Inferior parietal cortex (tissue), 1 donor: Measurements from ENCODE around the gene KRT79.
A peak's percentile ranks its signal among the peaks of the same experiment; 100 is the strongest.
"Not testable (repeated sequence)": the region's sequence is repeated elsewhere in the genome, so short reads cannot be mapped to it uniquely, and the experiment has no call there.

ENCODE experiments used
- DNase-seq: peaks from one replicate; pipeline ENCODE4 v3.0.0-alpha.2; 2016; ENCODE audit errors: extremely low spot score

KRT79 gene

GRCh38 chr12:52806821-52807543, 27.1 kb downstream of the KRT79 start:
- DNase-seq = no peak

DNA sequence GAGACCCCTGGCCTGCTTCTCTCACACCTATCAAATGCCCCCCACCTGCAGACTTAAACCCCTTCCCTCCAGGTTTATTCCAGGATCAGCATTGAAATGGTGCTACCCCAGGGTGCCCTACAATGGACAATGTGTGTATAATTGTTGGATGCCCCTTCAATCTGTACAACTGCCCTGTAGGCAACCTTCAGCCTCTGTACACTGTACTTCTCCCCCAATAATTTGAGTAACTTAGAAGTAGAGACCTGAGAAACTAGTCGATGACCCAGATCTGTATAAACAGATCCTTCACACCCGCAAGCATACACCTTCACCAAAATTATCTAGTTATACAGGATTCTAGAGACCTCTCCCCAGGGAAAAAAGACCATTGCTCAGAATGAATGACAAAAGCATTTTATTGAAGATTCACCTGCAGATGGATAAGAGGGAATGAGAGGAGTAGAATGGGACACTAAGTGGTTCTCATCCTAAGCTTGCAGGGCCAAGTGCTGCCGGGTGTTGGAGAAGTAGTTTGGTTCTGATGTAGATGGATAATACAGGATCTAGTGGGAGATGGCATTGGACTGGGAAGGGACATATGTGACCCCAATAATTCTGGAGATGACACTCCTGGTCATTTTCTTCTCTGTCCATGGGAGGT, 27.8 kb downstream of the KRT79 start:
- DNase-seq = no peak

- DNase-seq = no peak
Observed at GRCh38 chr12:52805739-52806138, 28.4 kb downstream of the KRT79 start.

DNA sequence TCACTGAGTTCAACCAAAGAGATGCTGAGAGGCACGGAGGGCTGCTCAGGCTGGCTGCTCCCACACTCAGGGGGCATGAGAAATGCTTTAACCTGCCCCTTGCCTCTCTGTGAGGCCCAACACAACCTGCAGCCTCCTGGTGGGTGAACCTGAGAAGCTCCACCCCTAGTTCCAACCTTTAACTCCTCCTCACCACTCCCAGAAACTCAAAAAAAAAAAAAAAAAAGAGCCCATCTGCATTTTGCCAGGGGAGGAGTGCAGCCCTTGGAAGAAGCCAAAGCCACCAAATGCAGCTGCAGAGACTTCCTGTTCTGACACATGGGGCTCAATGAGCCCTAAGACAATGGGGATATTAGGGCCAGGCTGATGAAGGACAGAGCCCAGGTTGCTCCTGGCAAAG, 29.1 kb downstream of the KRT79 start:
- no peak for DNase-seq

- DNase-seq = no peak
Observed at GRCh38 chr12:52802442-52802841, 31.7 kb downstream of the KRT79 start.

- no peak for DNase-seq
Observed at GRCh38 chr12:52801773-52802172, 32.3 kb downstream of the KRT79 start.

- no peak for DNase-seq
Observed at GRCh38 chr12:52800259-52800917, 33.7 kb downstream of the KRT79 start.

DNA sequence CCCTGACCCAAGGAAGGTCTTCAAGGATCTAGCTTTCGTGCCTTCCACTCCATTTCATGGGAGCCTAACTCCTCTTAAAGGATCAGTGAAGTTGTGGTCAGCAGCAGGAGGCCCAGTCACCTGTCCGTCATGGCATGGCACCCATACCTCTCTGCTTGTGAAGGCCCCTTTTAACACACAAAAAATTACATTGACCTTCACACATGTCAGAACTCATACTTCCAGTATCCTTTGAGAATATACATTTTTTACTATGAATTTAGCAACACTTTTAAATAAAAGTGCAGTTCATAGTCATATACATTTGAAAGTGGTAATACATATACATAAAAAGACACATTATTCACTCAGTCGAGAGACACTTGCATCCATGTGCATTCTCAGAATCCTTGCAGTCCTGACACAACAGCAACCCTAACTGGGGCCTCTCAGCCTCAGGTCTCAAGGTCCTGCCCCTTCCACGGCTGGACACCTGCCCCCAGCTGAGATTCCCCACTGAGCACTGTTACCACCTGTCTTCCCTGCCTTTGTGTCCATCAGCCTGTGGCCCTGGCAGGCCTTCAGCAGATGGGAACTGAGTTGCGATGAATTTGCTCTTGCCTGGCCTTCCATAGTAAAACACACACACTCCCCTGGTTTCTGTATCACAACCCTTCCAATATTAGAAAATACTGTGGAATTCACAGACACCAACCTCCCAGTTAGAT, 34.5 kb downstream of the KRT79 start:
- no peak for DNase-seq

GRCh38 chr12:52798671-52799504, 35.2 kb downstream of the KRT79 start:
- DNase-seq = no peak

DNA sequence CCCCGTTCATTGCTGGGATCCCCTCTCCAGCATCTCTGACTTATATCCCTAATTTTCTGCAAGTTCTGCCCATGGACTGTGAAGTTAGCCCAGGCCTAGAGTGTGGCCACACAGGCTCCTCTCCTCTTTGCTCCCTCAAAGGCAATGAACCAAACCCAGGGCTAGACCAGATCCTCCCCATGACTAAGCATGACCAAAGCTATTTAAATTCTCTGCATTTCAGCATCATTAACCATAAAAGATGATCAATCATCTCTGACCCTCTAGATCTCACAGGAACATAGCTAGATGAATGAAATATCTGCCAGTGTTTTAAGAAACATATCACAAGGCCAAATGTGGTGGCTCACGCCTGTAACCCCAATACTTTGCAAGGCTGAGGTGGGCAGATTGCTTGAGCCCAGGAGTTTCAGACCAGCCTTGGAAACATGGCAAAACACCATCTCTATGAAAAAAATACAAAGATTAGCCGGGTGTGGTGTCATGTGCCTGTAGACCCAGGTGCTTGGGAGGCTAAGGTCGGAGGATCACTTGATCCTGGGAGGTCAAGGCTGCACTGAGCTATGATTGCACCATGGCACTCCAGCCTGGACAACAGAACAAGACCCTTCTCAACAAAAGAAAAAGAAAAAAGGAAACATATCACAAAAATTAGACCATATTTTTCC, 36.0 kb downstream of the KRT79 start:
- no peak for DNase-seq

DNA sequence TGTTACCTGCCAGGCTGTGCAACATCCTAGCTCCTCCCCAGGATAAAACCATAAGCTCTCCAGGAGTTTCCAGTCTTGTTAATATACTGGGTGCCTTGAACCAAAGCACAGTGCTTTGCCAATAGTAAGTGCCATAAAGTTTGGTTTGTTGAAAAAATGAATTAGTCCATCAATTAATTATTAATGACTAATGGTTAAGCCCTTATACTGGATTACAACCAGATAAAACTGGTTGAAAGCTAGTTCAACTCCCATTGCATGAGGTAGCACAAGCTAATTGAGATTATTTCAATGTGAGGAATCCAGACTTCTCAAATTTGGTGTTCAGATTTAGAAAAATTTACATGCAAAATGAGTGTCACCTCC, 36.6 kb downstream of the KRT79 start:
- no peak for DNase-seq

DNA sequence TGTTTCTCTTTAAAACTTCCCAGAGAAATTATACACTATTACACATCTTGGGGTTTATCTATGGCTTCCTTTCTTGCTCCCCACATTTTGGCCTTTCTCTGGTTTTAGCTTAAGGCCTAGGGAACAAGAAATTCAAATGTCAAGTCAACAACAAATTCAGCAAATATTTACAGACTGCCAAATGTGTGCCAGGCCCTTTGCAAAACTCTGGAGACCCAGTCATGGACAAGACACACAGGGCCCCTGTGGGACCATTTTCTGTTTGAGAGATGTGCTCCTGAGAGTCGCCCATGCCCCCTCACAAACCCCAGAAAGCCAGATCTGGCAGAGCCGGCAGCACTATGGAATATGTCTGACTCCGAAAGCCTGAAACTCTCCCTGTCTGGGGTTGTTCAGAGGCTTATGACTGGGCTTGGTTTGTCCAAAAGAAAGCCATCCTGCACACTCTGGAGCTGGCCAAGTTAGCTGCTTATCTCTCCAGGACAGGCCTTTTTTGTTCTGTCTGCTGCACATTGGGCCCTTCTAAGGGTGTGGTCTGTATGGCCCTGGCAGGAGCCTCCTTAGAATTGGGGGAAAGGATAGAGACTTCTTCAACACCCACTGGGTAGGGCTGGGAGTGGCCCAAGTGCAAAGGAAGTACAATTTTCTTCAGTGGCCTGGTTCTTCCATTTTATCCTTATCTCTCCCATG, 37.1 kb downstream of the KRT79 start:
- peak; percentile 15 for DNase-seq

- no peak for DNase-seq
Observed at GRCh38 chr12:52796429-52796794, 37.7 kb downstream of the KRT79 start.

GRCh38 chr12:52795694-52796428, 38.2 kb downstream of the KRT79 start, which contains the start of gene KRT3:
Gene KRT3, minus strand, starts transcription at chr12:52796117. Its CDS starts 75 bp downstream, at chr12:52796042.
- DNase-seq = no peak

- DNase-seq = not testable (repeated sequence)
Observed at GRCh38 chr12:52795332-52795674, 38.8 kb downstream of the KRT79 start.

- DNase-seq = no peak
Observed at GRCh38 chr12:52794479-52795331, 39.4 kb downstream of the KRT79 start.

- DNase-seq = no peak
Observed at GRCh38 chr12:52792185-52793029, 41.7 kb downstream of the KRT79 start.
